ENCODE results near the gene GBF1.
"Not testable (repeated sequence)": the region's sequence is repeated elsewhere in the genome, so short reads cannot be mapped to it uniquely, and the experiment has no call there.

GBF1 gene, protein sequence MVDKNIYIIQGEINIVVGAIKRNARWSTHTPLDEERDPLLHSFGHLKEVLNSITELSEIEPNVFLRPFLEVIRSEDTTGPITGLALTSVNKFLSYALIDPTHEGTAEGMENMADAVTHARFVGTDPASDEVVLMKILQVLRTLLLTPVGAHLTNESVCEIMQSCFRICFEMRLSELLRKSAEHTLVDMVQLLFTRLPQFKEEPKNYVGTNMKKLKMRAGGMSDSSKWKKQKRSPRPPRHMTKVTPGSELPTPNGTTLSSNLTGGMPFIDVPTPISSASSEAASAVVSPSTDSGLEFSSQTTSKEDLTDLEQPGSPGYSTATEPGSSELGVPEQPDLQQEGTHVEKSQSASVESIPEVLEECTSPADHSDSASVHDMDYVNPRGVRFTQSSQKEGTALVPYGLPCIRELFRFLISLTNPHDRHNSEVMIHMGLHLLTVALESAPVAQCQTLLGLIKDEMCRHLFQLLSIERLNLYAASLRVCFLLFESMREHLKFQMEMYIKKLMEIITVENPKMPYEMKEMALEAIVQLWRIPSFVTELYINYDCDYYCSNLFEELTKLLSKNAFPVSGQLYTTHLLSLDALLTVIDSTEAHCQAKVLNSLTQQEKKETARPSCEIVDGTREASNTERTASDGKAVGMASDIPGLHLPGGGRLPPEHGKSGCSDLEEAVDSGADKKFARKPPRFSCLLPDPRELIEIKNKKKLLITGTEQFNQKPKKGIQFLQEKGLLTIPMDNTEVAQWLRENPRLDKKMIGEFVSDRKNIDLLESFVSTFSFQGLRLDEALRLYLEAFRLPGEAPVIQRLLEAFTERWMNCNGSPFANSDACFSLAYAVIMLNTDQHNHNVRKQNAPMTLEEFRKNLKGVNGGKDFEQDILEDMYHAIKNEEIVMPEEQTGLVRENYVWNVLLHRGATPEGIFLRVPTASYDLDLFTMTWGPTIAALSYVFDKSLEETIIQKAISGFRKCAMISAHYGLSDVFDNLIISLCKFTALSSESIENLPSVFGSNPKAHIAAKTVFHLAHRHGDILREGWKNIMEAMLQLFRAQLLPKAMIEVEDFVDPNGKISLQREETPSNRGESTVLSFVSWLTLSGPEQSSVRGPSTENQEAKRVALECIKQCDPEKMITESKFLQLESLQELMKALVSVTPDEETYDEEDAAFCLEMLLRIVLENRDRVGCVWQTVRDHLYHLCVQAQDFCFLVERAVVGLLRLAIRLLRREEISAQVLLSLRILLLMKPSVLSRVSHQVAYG (N-terminal part only)

DNA sequence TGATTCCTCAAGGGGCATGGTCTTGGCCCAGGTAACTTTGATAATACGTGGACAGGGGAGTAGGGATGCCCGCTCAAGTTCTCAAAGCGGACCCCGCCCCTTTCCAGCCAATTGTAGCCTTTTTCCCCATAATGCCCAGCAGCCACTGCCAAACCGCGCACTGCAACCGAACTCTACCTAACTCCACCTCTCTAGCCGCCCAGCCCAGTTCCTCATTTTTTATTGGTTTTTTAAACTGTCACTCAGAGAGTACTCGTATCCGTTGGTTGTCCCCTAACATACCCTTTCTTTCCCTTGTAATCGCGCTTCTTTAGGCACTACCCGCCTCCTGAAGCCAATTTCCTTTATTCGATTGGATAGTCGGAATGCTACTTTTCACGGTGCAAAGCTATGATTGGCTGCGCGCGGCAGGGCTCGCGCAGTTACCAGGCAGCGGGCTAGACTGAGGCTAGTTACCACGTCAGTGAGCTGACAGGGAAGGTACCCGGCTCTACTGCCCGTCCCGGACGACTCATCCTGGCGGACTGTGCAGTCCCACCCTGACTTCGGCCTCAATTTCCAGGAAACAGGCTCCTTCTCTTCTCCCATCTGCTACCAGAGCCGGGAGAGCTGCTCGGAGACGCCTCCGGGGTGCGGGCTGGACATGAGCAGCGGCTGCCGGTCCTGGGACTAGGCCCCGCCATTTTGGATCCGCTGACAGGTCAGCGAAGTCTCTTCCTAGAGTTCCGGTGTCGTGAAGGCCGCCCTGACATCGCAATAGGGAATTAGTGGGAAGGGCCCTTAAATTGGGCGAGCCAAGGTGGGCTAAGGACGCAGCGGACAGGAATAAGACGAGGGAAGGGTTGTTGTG is at the start of gene GBF1:
GBF1 (plus strand) TSS at position 451 of the 850 bp plus-strand sequence. CDS start 13,407 bp downstream, outside the sequence.
- Mint-ChIP-seq H3K4me3 (peak within 1 kb of the TSS; percentile 96), H3K4me1 (ENCODE audit: low read depth) (peaks cover 56% of the 10 kb centered on the region), H3K27me3 (peaks cover 11% of the 10 kb centered on the region), H3K27ac (peak within 1 kb of the TSS; percentile 85), H3K9me3 (ENCODE audit: low read depth) (no peaks in the 10 kb centered on the region), H3K36me3 (peaks cover 6% of the 10 kb centered on the region)

DNA sequence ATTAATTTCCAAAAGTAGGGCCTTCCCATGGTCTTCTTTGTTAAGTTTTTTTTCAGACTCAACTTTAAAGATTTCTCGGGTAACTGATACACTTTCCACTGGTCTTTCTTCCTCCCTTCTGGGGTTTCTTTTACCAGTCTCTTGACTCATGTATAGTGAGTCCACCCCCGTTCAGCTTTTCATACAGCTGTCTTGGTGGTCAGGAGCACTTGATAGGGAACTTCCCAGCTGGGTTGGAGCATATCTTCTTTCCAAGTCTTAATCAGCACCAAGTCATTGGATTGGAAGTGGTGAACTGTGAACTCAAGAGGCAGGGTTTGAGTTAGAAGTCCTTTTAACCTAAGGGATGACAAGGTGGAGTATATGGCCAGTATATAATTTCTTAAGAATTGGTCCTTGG is 48.4 kb upstream of the GBF1 start:
- Mint-ChIP-seq H3K9me3 (ENCODE audit: low read depth) (peaks cover 2% of the 10 kb centered on the region), H3K27ac (no peak overlapping the region), H3K4me3 (no peak overlapping the region), H3K27me3 (peaks cover 5% of the 10 kb centered on the region), H3K36me3 (peaks cover 3% of the 10 kb centered on the region), H3K4me1 (ENCODE audit: low read depth) (no peaks in the 10 kb centered on the region)

DNA sequence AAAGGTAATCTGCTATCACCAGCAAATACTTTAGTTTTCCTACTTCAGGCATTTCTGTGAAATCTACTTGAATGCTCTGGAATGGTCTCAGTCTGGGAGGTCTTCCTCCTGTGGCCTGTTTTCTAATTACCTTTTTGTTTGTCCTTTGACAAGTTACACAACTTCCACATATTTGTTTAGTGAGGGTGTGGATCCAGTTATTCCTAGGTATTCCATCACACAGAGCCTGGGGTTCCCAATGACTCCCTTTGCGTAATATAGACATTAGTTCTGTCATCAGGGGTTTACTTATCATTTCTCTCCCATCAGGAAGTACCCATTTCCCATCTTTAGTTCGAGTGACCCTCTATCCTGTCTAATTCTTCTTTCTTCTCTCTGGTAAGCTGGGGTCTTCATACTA is 47.3 kb upstream of the GBF1 start:
- H3K36me3 Mint-ChIP-seq, result no peaks in the 10 kb centered on the region
- H3K27me3 Mint-ChIP-seq, result peaks cover 7% of the 10 kb centered on the region
- no peak overlapping the region for H3K4me3 Mint-ChIP-seq
- H3K9me3 Mint-ChIP-seq (ENCODE audit: low read depth), result no peaks in the 10 kb centered on the region
- H3K27ac Mint-ChIP-seq, result no peak overlapping the region
- peaks cover 4% of the 10 kb centered on the region for H3K4me1 Mint-ChIP-seq (ENCODE audit: low read depth)

DNA sequence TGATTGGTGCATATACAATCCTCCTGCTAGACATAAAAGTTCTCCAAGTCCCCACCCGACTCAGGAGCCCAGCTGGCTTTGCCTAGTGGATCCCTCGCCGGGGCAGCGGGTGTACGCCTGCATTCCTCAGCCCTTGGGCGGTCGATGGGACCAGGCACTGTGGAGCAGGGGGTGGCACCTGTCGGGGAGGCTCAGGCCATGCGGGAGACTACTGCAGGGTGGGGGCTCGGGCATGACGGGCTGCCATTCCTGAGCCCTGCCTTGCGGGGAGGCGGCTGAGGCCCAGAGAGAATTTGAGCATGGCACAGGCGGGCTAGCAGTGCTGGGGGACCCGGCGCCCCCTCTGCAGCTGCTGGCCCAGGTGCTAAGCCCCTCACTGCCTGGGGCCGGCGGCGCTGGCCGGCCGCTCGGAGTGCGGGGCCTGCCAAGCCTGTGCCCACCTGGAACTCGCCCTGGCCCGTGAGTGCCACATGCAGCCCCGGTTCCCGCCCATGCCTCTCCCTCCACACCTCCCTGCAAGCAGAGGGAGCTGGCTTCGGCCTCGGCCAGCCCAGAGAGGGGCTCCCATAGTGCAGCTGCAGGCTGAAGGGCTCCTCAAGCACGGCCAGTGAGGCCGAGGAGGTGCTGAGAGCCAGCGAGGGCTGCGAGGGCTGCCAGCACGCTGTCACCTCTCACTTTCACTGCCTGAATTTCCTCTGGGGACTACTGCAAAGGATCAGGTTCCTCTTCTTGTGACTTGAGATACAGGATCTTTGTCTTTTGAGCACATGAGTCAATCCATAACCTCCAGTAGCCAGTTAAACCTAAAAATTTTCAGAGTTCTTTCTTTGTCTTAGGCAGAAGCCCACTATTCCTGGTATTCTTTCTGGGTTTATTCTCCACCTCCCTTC is 44.3 kb upstream of the GBF1 start:
- Mint-ChIP-seq H3K9me3 (ENCODE audit: low read depth) (no peaks in the 10 kb centered on the region), H3K4me3 (no peak overlapping the region), H3K36me3 (peaks cover 2% of the 10 kb centered on the region), H3K4me1 (ENCODE audit: low read depth) (peaks cover 4% of the 10 kb centered on the region), H3K27ac (no peak overlapping the region), H3K27me3 (peaks cover 9% of the 10 kb centered on the region)

DNA sequence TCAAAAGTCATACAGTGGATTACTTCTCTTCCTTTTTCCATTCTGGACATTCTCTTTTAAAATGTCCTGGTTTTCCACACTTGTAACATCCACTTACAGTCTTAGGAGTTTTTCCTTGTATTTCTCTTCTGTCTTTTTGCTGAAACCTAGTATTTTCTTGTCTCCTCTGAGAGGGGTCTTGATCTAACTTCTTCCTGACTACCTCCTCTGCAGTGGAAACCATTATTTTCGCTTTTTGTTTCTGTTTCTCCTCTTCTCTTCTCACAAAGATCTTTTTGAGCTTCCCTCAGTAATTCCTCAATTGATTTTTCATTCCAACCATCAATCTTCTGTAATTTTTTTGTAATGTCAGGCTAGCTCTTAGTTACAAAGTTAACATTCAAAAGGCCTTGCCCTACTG is 42.9 kb upstream of the GBF1 start:
- Mint-ChIP-seq H3K4me3 (no peak overlapping the region), H3K27me3 (peaks cover 9% of the 10 kb centered on the region), H3K9me3 (ENCODE audit: low read depth) (no peaks in the 10 kb centered on the region), H3K36me3 (peaks cover 2% of the 10 kb centered on the region), H3K4me1 (ENCODE audit: low read depth) (peaks cover 4% of the 10 kb centered on the region), H3K27ac (no peak overlapping the region)

DNA sequence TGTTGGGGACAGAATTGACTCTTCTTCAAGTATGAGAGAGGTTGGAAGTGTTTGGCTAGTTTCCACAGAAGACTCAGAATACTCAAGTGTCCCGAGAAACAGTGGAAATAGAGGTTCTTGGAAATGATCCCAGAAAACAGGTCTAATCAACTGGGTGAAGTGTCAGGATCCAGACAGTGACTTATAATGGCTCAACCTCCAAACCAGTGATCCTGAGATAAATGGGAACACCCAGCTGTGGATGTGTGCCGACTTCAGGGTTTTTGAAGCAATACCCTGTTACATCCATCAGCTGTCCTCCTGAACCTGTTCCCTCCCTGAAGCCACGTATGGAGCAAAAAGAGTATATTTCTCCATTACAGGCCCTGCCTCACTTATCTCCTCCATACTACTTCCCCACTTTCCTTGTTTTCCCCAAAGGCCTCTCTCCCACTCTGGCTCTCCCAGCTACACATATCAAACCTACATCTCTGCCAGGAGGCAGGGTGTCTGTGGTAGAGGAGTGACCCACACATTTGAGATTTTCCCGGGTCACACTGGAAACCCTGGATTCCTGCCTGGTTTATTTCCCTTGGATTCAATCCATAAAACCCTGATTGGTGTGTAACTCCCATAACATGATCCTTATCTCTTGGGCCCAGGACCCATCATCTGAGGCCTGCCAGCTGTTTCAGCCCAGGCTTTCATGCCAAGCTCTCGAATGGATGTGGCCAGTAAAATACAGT is 36.9 kb upstream of the GBF1 start:
- no peak overlapping the region for H3K4me3 Mint-ChIP-seq
- H3K27ac Mint-ChIP-seq, result no peak overlapping the region
- peaks cover 2% of the 10 kb centered on the region for H3K36me3 Mint-ChIP-seq
- H3K4me1 Mint-ChIP-seq (ENCODE audit: low read depth), result no peaks in the 10 kb centered on the region
- H3K9me3 Mint-ChIP-seq (ENCODE audit: low read depth), result no peaks in the 10 kb centered on the region
- peaks cover 2% of the 10 kb centered on the region for H3K27me3 Mint-ChIP-seq

DNA sequence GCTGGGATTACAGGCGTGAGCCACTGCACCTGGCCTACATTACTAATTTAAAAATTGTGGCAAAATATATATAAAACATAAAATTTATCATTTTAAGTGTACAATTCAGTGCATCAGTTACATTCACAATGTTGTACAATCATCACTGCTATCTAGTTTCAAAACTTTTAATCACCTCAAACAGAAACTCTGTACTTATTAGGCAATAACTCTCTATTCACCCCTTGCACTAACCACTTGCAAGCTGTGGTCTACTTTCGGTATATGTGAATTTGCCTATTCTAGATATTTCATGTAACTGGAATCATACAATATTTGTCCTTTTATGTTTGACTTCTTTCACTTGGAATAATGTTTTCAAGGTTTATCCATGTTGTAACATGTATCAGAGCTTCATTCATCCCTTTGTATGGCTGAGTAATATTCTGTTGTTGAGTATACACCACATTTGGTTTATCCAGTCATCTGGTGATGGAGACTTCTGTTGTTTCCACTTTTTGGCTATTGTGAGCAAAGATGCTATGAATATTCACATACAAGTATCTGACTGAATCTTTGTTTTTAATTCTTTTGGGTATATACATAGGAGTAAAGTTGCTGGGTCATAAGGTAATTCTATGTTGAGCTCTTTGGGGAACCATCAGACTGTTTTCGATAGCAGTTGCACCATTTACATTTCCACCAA is 33.6 kb upstream of the GBF1 start:
- Mint-ChIP-seq H3K27ac (no peak overlapping the region), H3K4me3 (no peak overlapping the region), H3K4me1 (ENCODE audit: low read depth) (no peaks in the 10 kb centered on the region), H3K27me3 (no peaks in the 10 kb centered on the region), H3K9me3 (ENCODE audit: low read depth) (no peaks in the 10 kb centered on the region), H3K36me3 (peaks cover 4% of the 10 kb centered on the region)

DNA sequence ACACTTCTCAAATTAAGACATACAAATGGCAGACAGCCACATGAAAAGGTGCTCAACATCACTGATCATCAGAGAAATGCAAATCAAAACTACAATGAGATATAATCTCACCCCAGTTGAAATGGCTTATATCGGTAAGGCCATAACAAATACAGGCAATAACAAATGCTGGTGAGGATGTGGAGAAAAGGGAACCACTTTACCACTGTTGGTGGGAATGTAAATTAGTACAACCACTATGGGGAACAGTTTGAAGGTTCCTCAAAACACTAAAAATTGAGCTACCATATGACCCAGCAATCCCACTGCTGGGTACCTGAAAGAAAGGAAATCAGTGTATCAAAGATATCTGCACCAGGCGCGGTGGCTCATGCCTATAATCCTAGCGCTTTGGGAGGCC is 31.7 kb upstream of the GBF1 start:
- H3K4me1 Mint-ChIP-seq (ENCODE audit: low read depth); H3K9me3 Mint-ChIP-seq (ENCODE audit: low read depth); H3K27ac Mint-ChIP-seq; H3K36me3 Mint-ChIP-seq; H3K4me3 Mint-ChIP-seq; H3K27me3 Mint-ChIP-seq: not testable (repeated sequence)

DNA sequence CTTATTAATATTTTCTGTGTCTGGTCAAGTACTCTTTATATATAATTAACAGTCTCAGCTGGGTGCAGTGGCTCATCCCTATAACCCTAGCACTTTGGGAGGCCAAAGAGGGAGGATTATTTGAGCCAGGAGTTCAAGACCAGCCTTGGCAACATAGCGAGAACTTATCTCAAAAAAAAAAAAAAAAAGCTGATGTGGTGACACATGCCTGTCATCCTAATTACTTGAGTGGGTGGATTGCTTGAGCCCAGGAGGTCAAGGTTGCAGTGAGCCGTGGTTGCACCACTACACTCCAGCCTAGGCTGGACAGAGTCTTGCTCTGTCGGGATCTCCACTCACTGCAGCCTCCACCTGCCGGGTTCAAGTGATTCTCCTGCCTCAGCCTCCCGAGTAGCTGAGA is 26.0 kb upstream of the GBF1 start:
- Mint-ChIP-seq H3K27ac (no peak overlapping the region), H3K4me1 (ENCODE audit: low read depth) (no peaks in the 10 kb centered on the region), H3K9me3 (ENCODE audit: low read depth) (no peaks in the 10 kb centered on the region), H3K4me3 (no peak overlapping the region), H3K36me3 (peaks cover under 1% of the 10 kb centered on the region), H3K27me3 (peaks cover 2% of the 10 kb centered on the region)

DNA sequence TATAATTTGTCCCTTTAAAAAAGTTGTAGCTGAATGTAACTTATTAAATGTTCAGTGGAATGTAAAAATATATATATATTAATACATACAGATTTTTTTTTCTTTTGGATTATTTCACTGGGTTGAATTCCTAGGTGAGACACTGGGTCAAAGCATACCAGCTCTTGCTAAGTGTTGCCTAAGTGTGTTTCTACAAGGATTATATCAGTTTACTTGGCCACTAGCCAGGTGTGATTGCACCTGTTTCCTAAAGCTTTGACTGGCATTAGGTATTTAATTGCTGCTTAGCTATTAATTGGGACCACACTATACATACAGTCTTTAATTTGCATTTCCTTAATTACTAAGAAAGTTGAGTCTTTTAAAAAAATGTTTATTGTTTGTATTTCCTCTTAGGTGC is 24.7 kb upstream of the GBF1 start:
- Mint-ChIP-seq H3K4me3 (no peak overlapping the region), H3K27ac (no peak overlapping the region), H3K9me3 (ENCODE audit: low read depth) (no peaks in the 10 kb centered on the region), H3K36me3 (no peaks in the 10 kb centered on the region), H3K4me1 (ENCODE audit: low read depth) (no peaks in the 10 kb centered on the region), H3K27me3 (peaks cover 2% of the 10 kb centered on the region)

DNA sequence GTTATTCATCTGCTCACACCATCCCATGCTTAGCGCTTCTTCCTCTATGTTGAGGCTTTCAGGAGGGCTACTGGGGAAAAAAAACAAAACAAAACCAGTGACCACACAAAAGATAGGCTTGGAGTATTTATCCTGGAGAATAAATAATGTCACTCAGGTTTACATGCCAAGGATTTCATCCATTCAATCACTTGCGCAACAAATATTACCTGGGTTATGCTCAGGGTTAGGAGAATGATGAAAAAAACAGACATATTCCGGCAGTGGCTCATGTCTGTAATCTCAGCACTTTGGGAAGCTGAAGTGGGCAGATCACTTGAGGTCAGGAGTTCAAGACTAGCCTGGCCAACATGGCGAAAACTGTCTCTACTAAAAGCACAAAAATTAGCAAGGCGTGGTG is 22.5 kb upstream of the GBF1 start:
- H3K27me3 Mint-ChIP-seq, result peaks cover 11% of the 10 kb centered on the region
- no peak overlapping the region for H3K27ac Mint-ChIP-seq
- no peaks in the 10 kb centered on the region for H3K36me3 Mint-ChIP-seq
- no peak overlapping the region for H3K4me3 Mint-ChIP-seq
- H3K9me3 Mint-ChIP-seq (ENCODE audit: low read depth), result no peaks in the 10 kb centered on the region
- peaks cover 13% of the 10 kb centered on the region for H3K4me1 Mint-ChIP-seq (ENCODE audit: low read depth)

DNA sequence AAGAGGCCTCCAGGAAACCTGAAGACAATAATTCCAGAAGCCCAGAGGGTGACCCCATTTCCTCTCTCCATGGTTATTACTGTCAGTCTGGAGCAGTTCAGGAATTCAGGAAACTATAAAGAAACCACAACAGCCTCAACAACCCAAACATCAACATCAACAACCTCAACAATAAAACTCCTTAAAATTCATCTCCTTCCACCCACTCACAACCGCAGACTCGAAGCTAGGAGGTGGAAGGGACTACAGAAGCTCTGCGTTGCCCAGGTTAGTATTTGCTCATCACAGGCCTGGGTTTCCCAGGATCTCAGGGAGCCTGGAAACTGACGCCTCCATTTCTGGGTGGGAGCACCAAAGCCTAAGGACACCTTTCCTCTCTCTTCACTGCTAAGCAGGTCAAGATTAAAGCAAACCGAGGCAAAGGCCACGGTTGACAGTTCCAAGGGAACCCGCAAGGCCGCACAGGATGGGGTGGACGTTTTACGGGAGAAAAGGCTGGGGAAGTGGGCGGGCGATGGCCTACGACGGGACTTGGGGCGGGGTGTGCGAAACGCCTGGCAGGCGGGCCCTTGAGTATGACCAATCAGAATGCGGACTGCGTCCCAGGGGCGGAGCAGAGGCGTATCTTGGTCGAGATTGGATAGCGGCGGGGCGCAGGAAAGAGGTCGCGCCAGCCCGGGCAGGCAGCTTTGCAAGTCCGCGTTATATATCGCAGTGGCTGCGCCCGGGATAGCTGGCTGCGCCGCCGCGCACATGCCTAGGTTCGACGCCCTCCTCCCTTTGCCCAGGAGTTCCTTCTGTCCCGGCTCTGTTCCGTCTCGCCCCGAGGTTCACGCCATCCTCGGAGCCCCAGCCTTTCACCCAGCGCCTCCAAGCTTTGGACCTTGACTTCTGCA is 19.4 kb upstream of the GBF1 start, which contains the start of gene ELOVL3:
ELOVL3 (plus strand) TSS at position 654 of the 896 bp plus-strand sequence. CDS start 250 bp downstream, outside the sequence.
- peaks cover 24% of the 10 kb centered on the region for H3K27me3 Mint-ChIP-seq
- H3K36me3 Mint-ChIP-seq, result no peaks in the 10 kb centered on the region
- no peaks in the 10 kb centered on the region for H3K9me3 Mint-ChIP-seq (ENCODE audit: low read depth)
- H3K27ac Mint-ChIP-seq, result no peak within 1 kb of the TSS
- H3K4me3 Mint-ChIP-seq, result peak within 1 kb of the TSS; percentile 72
- H3K4me1 Mint-ChIP-seq (ENCODE audit: low read depth), result peaks cover 18% of the 10 kb centered on the region

Data from activated naive CD8-positive, alpha-beta T cell (primary cell).